ENCODE measurements around the gene CPLANE2. TPM values are rescaled to one million over a fixed set of nuclear protein-coding genes. Genes with fewer than 3 reads are reported as not detected.

CPLANE2 gene, protein sequence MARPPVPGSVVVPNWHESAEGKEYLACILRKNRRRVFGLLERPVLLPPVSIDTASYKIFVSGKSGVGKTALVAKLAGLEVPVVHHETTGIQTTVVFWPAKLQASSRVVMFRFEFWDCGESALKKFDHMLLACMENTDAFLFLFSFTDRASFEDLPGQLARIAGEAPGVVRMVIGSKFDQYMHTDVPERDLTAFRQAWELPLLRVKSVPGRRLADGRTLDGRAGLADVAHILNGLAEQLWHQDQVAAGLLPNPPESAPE
- total RNA-seq = 12.4 and 19.1 TPM in 2 replicates

DNA sequence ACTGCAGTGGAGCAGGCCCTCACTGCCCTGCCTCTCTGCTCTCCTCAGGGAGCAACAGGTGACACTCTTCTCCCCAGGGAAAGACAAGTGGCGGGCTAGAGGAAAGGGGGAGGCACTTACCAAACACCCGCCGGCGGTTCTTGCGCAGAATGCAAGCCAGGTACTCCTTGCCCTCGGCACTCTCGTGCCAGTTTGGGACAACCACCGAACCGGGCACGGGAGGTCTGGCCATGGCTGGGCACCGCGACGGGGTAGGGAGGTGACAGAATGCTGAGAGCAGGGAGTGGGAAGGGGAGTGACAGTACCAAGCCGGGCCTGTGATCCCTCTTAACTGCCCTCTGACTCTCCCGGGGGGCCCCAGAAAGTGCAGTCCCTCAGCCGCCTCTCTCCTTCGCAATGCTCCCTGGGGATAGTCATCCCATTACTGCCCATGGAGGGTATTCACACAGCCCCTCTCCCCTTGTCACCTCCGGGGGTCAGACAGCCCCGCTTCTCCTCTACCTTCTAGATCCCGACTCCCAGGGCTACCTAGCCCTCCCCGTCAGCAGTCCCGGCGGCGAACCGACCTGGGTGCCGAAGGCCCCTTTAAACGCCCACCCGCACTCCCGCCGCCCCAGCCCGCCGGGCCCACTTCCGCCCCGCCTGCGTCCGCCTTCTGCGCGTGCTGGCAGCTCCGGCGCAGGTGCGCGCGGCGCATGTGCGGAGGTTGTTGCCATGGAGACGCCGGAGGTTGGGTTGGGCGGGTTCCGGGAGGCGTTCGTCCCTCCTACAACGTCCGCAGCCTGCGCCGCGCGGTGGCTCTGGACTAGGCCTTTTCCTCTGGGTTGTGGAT is at the start of gene CPLANE2:
Gene CPLANE2, minus strand, starts transcription at position 673 of the 832 bp plus-strand sequence. Its CDS starts 441 bp downstream, at position 232.

GRCh38 chr1:16212251-16212961 is 24.6 kb downstream of the CPLANE2 start, which contains the start of gene ARHGEF19:
ARHGEF19 (minus strand) TSS chr1:16212652; CDS start chr1:16209054, 3,598 bp downstream.

Other genes with a start within 250 kb of the CPLANE2 start
- not detected in 2 replicates for gene SRARP, start 232.9 kb downstream of the CPLANE2 start, total RNA-seq
- gene HSPB7, start 219.1 kb downstream of the CPLANE2 start, total RNA-seq = 45.2 and 102 TPM in 2 replicates
- 0.33 TPM in 1 of 2 replicates, not detected in the other for gene CLCNKA, start 215.1 kb downstream of the CPLANE2 start, total RNA-seq
- 0.07 TPM in 2 replicates for gene CLCNKB, start 193.4 kb downstream of the CPLANE2 start, total RNA-seq
- 0.69 and 0.85 TPM in 2 replicates for gene FAM131C, start 163.5 kb downstream of the CPLANE2 start, total RNA-seq
- 34.7 and 76.8 TPM in 2 replicates for gene EPHA2, start 81.1 kb downstream of the CPLANE2 start, total RNA-seq
- gene ARHGEF19, start 24.5 kb downstream of the CPLANE2 start, total RNA-seq = 5.1 and 8.1 TPM in 2 replicates
- 17.8 and 18.1 TPM in 2 replicates for gene FBXO42, start 115.3 kb upstream of the CPLANE2 start, total RNA-seq
- gene SZRD1, start 130.1 kb upstream of the CPLANE2 start, total RNA-seq = 47.6 and 53.4 TPM in 2 replicates
- gene SPATA21, start 200.2 kb upstream of the CPLANE2 start, total RNA-seq = not detected in 2 replicates
- 78.7 and 87.7 TPM in 2 replicates for gene NECAP2, start 203.5 kb upstream of the CPLANE2 start, total RNA-seq

Measured in smooth muscle cell of the pulmonary artery (primary cell).